ENCODE data around the gene UPB1. TPM values are rescaled to one million over a fixed set of nuclear protein-coding genes. Genes with fewer than 3 reads are reported as not detected.

Gene UPB1
- total and polyA plus RNA-seq, 10 of the 15 experiments (the other 5 are each of a cell fraction or from before 2014, with no cell fraction given) = 0.89 to 20.5 (median 3.1) TPM

- ChIA-PET SMC1A (ENCODE audit: uncharacterized antibody, unreplicated experiment) (interaction anchor here (1.5 kb wide), 1 partner anchor 17 kb away, joined by 5 read pairs; no protein-coding TSS in a partner anchor), RAD21 (ENCODE audit: unreplicated experiment) (no interaction called here), CTCF (no interaction called here), POLR2A (no interaction called here)
- TF ChIP-seq ZSCAN29 (IDR thresholded peaks at IDR 0.05) = no peak
- no peak for TF ChIP-seq ATF3 (IDR thresholded peaks at IDR 0.05; ENCODE audit: borderline replicate concordance, extremely low read depth, low read depth, low read length)
- TF ChIP-seq NRF1 (conservative IDR thresholded peaks at IDR 0.05; ENCODE audit: low read depth, low read length) = no peak
- TF ChIP-seq CBX5 (IDR thresholded peaks at IDR 0.05; ENCODE audit: low read depth) = no peak
- TF ChIP-seq NFYB (IDR thresholded peaks at IDR 0.05; ENCODE audit: insufficient read depth, low read depth, low read length) = no peak
- no peak for TF ChIP-seq MYB (IDR thresholded peaks at IDR 0.05; ENCODE audit: borderline replicate concordance, low read depth, low read length)
- in situ Hi-C loops (cut with MboI) = no loop called here
- Histone ChIP-seq H3K27me3 (replicated peaks in 1 of 2; ENCODE audit: control insufficient read depth in 2 of 2, insufficient read depth in 2 of 2, low read length in 1 of 2) (no peaks in the 10 kb centered on the region), H3K4me1 (ENCODE audit: control insufficient read depth, insufficient read depth, low read length) (no peaks in the 10 kb centered on the region), H3K4me2 (ENCODE audit: control insufficient read depth, insufficient read depth) (no peak overlapping the region), H3K79me2 (ENCODE audit: control insufficient read depth, insufficient read depth, low read length) (no peaks in the 10 kb centered on the region), H4K20me1 (ENCODE audit: control insufficient read depth, insufficient read depth) (no peaks in the 10 kb centered on the region), H2AFZ (ENCODE audit: control insufficient read depth, low read depth, low read length) (no peak overlapping the region), H3K27ac (ENCODE audit: control insufficient read depth, insufficient read depth) (no peak overlapping the region), H3K36me3 (ENCODE audit: control insufficient read depth in 2 of 2, insufficient read depth in 2 of 2, low read length in 1 of 2) (peaks cover 3% of the 10 kb centered on the region in 2 experiments; a peak in 3 of 4 replicates), H3K9me3 (replicated peaks; ENCODE audit: control insufficient read depth, insufficient read depth, low read length) (no peaks in the 10 kb centered on the region), H3K9ac (ENCODE audit: control insufficient read depth, insufficient read depth, low read length) (no peak overlapping the region), H3K4me3 (no peak overlapping the region)
- DNase-seq (ENCODE audit: low read depth, low spot score) (no peak), FAIRE-seq (no peak), ATAC-seq (no peak)
- no TSS peak for BruUV-seq (replicated peaks)
- WGBS (ENCODE audit: insufficient coverage, insufficient replicate concordance, low lambda C conversion rate, missing lambda C conversion rate) = 93% methylated on average over 4 of the region's 4 CpGs
- intact Hi-C loops (cut with micrococcal nuclease; ENCODE audit: unreplicated experiment) = no loop called here
Observed at GRCh38 chr22:24535348-24535747, 40.2 kb downstream of the UPB1 start.

GRCh38 chr22:24536089-24536488, 41.0 kb downstream of the UPB1 start:
- Histone ChIP-seq H3K27ac (ENCODE audit: control insufficient read depth, insufficient read depth) (no peak overlapping the region), H3K4me2 (ENCODE audit: control insufficient read depth, insufficient read depth) (no peak overlapping the region), H3K9me3 (replicated peaks; ENCODE audit: control insufficient read depth, insufficient read depth, low read length) (no peaks in the 10 kb centered on the region), H3K79me2 (ENCODE audit: control insufficient read depth, insufficient read depth, low read length) (no peaks in the 10 kb centered on the region), H3K36me3 (ENCODE audit: control insufficient read depth in 2 of 2, insufficient read depth in 2 of 2, low read length in 1 of 2) (peaks cover 7 to 8% of the 10 kb centered on the region in 2 experiments; a peak in 3 of 4 replicates), H3K4me3 (no peak overlapping the region), H3K4me1 (ENCODE audit: control insufficient read depth, insufficient read depth, low read length) (no peaks in the 10 kb centered on the region), H2AFZ (ENCODE audit: control insufficient read depth, low read depth, low read length) (no peak overlapping the region), H4K20me1 (ENCODE audit: control insufficient read depth, insufficient read depth) (no peaks in the 10 kb centered on the region), H3K27me3 (replicated peaks in 1 of 2; ENCODE audit: control insufficient read depth in 2 of 2, insufficient read depth in 2 of 2, low read length in 1 of 2) (no peaks in the 10 kb centered on the region), H3K9ac (ENCODE audit: control insufficient read depth, insufficient read depth, low read length) (no peak overlapping the region)
- WGBS (ENCODE audit: insufficient coverage, insufficient replicate concordance, low lambda C conversion rate, missing lambda C conversion rate) = 95% methylated on average over 3 of the region's 3 CpGs
- in situ Hi-C loops (cut with MboI) (no loop called here), intact Hi-C loops (cut with micrococcal nuclease; ENCODE audit: unreplicated experiment) (no loop called here)
- ATAC-seq = no peak
- FAIRE-seq = peak; percentile 49
- ChIA-PET RAD21 (ENCODE audit: unreplicated experiment) (no interaction called here), CTCF (no interaction called here), POLR2A (no interaction called here), SMC1A (ENCODE audit: uncharacterized antibody, unreplicated experiment) (interaction anchor here (1.3 to 1.5 kb wide), 2 partner anchors 10 to 16 kb away, joined by 3 to 5 read pairs; no protein-coding TSS in a partner anchor)
- no TSS peak for BruUV-seq (replicated peaks)
- DNase-seq (ENCODE audit: low read depth, low spot score) = no peak
- TF ChIP-seq MYB (IDR thresholded peaks at IDR 0.05; ENCODE audit: borderline replicate concordance, low read depth, low read length) (no peak), SREBF2 (IDR thresholded peaks at IDR 0.05; ENCODE audit: low read length) (no peak), GATAD2B (conservative IDR thresholded peaks at IDR 0.05; ENCODE audit: low read depth) (no peak), MXI1 (IDR thresholded peaks at IDR 0.05; ENCODE audit: low read depth, low read length) (no peak), CEBPZ (IDR thresholded peaks at IDR 0.05; ENCODE audit: low read depth, low read length) (no peak)

All from GM12878 (cell line).